GM19372 (cell line): ENCODE measurements around the gene PADI6.
"Not testable (repeated sequence)": the region's sequence is repeated elsewhere in the genome, so short reads cannot be mapped to it uniquely, and the experiment has no call there.

Experiments
- ATAC-seq: cut with Tn5 transposase; IDR thresholded peaks from one replicate; pipeline ENCODE4 v1.9.1; 2021; ENCODE audit warnings: mild to moderate bottlenecking, low read depth, moderate library complexity; ENCODE audit not compliant: unreplicated experiment

Gene PADI6

DNA sequence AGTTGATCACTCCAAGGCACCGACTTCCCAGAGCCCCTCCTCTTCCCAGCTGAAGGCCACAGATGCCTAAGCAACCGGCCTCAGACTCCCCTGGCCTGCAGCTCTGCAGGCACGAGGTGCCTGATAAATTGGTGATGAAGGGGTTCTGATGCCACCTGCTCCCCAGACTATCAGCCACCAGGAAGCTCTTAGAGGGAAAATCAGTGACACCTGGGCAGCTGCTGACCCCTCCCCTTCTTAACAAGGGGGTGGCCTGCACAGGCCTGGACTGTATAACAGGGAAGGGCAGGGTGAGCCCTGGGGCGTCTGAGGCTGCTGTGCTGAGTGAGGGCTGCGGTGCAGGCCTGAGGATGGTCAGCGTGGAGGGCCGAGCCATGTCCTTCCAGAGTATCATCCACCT lies at the start of gene PADI6:
Gene PADI6, plus strand, starts transcription at position 301 of the 400 bp plus-strand sequence. Its CDS starts 50 bp downstream, at position 351.
- ATAC-seq, result no peak

DNA sequence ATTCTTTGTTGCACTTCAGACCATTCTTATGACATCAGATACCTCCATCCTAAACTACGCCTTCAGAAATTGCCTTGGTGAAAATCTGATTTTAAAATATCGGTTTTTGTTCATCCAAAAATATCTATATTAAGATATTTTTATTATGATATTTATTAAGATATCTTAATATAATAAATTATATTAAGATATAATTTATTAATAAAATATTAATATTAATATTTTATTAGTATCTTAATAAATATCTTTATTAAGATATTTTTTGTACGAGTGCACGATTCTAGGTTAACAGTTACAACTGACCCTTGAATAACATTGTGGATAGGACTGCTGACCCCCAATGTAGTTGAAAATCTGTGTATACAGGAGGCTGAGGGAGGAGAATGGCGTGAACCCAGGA lies 43.1 kb upstream of the PADI6 start:
- no peak for ATAC-seq

DNA sequence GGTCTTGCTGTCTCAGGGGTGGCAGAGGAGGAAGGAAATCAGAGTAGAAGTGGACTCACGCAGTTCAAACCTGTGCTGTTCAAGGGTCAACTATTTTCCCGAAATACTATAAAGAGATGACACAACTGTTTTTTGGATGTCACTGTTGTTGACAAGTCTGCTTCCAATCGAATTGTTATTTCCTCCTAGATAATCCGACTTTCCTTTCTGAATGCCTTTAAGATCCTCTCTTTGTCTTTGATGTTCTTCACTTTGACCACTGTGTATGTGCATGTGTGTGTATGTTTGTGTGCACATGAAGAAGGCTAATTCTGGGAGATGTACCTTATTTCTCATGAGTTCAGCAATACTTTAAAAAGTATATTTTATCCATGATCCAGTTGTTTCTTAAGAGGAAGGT lies 42.4 kb upstream of the PADI6 start:
- no peak for ATAC-seq

DNA sequence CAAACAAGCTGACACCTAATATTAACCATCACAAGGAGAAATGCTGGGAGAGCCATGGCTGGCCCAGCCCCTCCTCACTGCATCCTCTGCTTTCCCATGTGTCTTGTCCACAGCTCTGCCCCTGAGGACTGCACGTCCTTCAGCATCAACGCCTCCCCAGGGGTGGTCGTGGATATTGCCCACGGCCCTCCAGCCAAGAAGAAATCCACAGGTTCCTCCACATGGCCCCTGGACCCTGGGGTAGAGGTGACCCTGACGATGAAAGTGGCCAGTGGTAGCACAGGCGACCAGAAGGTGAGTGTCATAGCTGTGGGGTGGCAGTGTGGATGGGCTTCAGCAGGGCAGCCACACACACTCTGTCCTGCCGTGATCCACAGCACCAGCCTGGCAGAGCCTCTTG lies 41.1 kb upstream of the PADI6 start:
- no peak for ATAC-seq

DNA sequence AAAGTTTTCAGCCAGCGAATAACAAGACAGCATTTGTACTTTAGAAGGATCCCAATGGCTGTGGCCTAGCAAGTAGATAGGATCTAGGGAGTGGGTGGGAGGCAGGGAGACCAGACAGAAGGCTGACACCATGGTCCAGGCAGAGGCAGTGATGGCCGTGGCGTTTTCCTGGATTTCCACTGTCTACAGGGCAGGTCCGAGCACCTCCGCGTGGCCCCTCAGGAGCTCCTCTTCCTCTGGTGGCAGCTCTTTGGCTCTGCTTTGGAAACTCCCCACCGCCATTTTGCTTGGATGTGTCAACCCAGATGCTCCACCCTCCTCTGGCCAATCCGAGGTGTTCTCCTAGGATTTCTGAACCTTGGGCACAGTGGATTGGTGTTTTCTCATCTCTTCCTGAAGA lies 38.9 kb upstream of the PADI6 start:
- no peak for ATAC-seq

DNA sequence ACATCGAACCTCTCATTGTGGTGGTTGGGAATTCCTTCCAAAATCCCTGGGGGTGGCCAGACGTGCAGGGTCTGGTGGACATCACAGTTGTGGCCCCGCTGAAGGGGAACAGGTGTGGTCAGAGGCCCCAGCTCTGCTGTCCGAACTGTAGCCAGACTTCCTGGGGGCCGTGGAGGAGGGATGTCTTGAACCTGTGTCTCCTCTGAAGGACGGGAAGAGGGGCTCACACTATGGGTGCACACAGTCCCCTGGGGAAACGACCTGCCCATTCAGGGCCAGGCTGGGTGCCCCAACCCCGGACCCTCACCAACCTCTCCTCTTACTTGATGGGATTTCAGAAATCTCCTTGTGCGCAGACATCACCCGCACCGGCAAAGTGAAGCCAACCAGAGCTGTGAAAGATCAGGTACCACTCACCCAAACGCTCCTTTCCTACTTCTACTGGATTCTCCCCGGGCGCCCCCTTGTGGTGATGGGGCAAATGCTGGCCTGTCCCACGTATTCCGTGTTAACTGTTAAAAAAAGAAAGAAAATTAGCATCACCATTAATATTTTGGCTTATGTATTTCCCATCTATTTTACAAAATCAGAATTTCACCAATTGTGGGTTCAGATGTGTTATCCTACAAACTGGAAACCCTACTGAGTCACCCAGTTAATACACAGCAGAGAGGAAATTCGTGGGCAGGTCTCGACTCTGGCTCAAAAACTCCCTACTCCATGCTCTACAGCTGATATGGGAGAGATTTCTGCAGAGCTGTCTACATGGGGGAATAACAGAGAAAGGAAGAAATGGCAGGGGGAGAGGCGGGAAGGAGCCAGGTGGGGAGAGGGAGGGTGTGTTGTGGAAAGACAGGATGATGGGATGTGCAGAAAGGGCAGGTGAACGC lies 35.9 kb upstream of the PADI6 start:
- no peak for ATAC-seq

DNA sequence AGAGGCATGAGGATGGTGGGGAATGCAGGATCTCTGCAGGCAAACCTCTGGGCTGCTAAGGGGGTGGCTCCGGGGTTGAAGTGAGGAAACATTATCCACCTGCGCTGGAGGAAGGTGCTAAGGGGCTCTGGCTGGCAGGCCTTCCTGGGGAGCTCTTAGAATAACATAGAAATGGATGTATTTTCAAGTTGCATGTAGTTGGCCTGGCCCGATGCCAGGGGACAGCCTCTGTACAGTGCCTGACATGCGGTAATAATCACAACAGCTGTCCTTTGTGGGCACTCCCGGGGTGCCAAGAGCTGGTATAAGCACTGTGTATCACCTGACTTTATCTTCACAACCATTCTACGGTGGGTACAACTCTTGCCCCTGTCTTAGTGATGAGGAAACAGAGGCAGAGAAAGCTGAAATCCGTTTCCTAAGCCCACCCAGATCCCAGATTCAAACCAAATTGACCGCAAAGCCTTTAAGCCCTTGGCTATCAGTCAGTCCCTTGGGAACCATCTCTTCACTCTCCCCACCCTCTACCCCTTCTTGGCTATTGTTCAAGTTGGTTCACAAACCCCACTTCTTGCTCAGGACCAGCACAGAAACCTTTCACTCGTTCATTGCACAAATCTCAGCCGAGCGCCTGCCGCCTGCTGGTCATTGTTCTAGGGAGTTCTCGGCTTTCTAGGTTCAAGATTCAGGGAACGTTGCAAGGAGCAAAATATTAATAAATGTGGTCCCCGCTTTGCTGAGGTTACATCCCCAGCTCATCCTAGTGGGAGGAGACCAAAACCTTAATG lies 33.1 kb upstream of the PADI6 start:
- ATAC-seq, result no peak

DNA sequence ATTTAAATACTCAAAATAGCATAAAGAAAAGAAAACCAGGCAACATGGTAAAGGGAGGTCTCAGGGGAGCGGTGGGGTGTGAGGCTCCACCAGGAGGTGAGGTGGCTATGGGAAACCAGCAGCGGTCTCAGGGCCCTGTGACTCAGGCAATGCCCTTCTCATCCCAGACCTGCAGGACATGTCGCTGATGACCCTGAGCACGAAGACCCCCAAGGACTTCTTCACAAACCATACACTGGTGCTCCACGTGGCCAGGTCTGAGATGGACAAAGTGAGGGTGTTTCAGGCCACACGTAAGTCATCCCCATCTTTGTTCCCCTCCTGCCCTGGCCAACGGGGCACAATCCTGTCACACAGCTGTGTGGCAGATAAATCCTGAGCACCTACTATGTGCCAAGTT lies 32.5 kb upstream of the PADI6 start:
- no peak for ATAC-seq

DNA sequence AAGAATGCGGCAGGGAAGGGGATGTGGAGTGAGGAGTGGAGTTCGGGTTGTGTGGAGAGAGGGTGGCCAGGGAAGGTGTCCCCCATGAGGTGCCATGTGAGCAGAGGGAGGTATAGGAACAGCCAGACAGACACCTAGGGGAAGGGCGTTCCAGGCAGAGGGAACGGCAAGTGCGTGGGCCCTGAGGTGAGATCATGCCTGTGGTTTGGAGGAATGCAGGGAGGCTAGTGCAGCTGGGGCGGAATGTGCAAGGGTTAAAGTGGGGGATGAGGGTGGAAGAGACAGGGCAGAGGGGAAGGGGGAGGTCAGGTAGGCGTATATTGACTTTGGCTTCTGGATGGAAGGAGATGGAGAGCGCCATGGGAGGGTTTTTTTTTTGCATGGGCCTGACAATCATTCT lies 31.6 kb upstream of the PADI6 start:
- ATAC-seq, result no peak

DNA sequence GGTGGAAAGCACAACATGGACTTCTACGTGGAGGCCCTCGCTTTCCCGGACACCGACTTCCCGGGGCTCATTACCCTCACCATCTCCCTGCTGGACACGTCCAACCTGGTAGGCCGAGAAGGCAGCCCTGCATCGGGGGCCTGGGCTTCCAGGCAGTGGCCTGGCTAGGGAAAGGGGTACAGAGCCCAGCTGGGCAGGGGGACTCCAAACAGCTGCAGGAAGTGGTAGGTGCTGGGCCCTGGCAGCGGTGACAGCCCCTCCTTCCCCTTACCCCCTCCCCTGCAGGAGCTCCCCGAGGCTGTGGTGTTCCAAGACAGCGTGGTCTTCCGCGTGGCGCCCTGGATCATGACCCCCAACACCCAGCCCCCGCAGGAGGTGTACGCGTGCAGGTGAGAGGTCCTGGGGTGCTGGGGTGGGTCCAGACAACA lies 30.0 kb upstream of the PADI6 start:
- ATAC-seq, result no peak

DNA sequence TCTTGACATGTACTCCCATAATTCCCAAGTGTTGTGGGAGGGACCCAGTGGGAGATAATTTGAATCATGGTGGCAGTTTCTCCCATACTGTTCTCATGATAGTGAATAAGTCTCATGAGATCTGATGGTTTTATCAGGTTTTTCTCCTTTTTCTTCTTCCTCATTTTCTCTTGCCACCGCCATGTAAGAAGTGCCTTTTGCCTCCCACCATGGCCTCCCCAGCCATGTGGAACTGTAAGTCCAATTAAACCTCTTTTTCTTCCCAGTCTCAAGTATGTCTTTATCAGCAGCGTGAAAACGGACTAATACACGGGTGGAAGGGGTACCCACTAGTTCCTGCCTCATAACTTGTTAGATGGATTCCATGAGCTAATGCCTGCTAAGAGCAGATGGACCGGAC lies 26.5 kb upstream of the PADI6 start:
- ATAC-seq, result not testable (repeated sequence)

DNA sequence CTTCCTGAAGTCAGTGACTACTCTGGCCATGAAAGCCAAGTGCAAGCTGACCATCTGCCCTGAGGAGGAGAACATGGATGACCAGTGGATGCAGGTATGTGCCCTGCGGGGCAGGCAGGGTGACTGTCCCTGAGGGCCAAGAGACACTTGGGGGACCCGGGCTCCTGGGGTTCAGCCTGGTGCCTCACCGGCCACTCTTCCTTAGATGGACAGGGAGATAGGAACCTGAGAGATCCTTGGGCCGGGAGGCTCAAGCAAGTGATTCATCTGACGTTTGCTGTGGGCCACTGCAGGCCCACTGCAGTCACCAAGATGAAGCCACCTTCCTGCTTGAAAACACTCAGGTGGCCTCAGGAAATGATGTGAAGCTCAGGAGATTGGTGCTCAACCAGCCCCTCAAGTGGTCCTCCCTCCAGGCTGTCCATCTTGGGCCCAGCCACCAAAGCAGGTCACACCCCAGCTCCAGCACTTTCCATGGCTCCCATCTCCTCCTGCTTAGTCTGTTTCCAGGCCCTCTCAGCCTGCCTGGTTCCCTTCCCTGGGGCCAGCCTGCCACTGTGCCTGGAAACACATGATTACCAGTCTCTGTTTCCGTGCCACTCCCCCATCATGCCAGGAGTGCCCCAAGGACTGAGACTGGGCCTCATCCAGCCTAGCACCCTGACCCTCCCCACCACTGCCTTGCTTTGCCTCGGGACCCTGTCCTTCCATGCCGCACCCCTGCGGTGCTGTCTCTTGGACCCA lies 25.8 kb upstream of the PADI6 start:
- ATAC-seq, result no peak

DNA sequence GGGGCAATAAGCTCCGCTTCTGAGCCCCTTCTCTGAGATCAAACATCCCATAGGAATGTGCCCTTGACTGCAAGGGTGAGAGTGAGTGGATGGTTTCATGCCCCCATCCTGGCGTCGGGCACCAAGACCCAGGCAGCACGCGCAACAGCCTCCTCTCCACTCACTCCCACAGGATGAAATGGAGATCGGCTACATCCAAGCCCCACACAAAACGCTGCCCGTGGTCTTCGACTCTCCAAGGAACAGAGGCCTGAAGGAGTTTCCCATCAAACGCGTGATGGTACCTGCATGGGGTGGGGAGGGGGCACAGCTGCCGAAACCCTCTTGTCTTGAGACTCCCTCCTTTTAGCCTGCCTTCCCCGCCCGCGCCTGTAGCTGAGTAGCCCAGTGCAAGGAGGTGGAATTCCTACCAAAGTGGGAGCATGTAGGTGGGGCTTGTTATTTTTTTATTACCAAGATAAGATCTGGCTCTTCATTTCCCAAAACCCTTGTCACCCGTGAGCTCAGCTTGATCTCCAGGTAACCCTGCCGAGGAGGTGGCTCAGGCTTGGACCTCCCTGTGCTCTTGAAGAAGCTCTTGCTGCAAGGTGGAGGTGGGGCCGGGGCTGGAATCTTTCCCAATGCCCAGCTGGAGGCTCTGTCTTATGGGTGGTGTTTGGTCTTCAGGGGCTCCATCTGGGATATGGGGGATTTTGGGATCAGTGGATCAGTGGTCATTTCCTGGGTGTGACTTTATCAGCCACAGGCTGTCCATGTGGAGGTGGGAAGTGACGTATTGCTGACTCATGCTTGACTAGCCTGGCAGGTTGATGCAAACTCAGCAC lies 24.0 kb upstream of the PADI6 start:
- no peak for ATAC-seq

DNA sequence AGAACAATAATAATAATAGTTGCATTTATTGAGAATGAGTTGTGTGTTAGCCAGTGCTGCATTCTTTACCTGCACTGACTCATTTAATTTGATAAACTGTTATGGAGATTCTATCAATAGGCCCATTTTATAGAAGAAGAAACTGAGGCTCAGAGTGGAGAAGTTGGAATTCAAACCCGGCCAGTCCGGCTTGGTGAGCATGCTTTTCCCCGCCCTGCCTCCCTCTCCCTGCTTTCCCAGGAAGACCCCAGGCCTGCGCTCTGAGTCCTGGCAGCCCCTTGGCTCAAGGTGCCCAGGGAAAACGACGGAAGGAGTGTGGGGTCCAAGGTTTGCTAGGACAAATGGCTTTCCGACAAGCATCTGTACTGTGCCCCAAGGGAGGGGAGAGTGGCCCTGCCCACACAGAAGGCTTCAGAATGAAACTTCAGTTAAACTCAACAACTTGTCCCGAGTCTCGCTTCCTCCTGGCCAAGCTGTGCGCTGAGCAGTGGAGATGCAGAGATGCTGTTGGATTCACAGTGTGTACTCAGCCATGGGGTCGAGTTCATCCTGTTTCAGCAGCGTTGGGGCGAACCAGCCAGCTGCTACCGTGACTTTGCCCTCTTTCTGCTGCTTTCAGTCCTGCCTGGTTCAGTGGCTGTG lies 23.3 kb upstream of the PADI6 start:
- ATAC-seq, result no peak

DNA sequence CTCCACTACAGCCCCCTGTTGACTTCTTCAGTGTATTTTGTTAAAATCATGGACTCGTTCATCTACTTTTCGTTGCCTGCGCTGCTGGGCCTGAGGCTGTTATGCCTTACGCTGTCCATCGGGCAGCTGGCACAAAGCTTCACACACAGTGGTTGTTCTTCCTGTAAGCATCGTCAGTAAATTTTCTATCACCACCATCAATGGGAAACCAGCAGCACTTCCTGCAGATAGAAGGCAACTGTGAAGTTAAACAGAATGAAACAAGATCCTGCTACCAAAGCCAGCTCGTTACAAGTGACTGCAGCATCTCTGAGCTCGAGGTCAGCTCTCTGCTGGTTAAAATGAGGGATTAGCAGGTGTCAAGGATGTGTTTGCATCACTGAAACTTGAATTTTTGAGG lies 21.9 kb upstream of the PADI6 start:
- ATAC-seq, result no peak

DNA sequence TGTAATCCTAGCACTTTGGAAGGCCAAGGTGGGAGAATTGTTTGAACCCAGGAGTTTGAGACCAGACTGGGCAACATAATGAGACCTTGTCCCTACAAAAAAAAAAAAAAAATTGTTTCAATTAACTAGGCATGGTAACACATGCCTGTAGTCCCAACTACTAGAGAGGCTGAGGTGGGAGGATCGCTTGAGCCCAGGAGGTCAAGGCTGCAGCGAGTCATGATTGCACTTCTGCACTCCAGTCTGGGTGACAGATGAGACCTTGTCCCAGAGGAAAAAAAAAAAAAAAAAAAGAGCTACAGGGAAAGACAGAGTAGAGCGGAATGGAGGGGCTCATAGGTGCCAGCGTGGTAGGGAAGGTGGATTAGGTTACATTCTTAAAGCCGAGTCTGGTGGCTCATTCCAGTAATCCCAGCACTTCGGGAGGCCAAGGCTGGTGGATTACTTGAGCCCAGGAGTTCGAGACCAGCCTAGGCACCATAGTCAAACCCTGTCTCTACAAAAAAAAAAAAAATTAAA lies 21.0 kb upstream of the PADI6 start:
- no peak for ATAC-seq

DNA sequence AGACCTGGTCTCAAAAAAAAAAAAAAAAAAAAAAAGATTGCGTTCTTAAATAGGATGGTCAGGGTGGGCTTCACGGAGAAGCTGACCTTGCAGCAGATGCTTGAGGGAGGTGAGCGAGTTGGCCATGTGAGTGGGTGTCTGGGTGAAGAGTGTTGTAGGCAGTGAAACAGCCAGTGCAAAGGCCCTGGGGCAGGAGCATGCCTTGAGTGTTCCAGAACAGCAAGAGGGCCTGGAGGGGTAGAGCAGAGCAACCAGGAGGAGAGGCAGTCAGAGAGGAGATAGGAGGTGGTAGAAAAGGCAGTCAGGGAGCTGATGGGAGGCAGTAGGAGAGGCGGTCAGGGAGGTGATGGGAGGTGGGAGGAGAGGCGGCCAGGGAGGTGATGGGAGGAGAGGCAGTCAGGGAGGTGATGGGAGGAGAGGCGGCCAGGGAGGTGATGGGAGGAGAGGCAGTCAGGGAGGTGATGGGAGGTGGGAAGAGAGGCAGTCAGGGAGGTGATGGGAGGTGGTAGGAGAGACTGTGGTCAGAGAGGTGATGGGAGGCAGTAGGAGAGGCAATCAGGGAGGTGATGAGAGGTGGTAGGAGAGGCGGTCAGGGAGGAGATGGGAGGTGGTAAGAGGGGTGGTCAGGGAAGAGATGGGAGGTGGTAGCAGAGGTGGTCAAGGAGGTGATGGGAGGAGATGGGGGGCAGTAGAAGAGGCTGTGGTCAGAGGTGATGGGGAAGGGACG lies 20.2 kb upstream of the PADI6 start:
- no peak for ATAC-seq

DNA sequence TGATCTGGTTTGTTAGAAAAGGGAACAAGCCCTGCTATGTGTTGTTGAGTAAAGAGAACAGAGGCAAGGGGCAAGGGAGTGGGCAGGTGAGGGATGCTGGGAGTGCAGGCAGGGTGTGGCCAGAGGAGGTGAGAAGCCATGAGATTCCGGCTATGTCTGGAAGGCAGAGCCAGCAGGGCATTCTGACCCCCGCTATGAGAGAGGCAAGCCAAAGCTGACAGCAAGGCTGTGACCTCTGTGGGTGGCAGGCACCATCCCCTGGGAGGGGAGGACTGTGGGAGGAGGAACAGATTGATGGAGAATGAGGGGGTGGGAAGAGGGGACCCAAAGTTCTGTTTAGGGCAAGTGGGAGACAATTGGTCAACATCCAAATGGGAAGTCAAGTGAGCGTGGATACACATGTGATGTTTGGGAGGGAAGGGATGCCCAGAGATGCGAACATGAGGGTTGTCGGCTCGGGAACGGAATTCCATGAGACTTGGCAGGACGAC lies 19.5 kb upstream of the PADI6 start:
- ATAC-seq, result no peak

DNA sequence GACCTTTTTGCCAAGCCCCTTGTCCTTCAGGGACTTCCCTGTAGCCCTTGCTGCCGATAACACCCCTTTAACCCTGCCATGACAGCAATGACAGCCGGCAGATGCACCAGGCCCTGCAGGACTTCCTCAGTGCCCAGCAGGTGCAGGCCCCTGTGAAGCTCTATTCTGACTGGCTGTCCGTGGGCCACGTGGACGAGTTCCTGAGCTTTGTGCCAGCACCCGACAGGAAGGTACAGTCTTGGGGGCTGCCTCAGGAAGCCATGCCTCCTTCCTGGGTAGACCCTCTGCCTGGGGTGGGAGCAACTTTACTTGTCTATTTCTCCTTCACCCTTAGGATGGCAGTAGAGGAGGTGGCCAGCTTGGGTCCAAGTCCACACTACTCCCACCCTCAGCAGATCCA lies 16.1 kb upstream of the PADI6 start:
- no peak for ATAC-seq
